Measurements from ENCODE around the gene AGK.

The AGK gene

DNA sequence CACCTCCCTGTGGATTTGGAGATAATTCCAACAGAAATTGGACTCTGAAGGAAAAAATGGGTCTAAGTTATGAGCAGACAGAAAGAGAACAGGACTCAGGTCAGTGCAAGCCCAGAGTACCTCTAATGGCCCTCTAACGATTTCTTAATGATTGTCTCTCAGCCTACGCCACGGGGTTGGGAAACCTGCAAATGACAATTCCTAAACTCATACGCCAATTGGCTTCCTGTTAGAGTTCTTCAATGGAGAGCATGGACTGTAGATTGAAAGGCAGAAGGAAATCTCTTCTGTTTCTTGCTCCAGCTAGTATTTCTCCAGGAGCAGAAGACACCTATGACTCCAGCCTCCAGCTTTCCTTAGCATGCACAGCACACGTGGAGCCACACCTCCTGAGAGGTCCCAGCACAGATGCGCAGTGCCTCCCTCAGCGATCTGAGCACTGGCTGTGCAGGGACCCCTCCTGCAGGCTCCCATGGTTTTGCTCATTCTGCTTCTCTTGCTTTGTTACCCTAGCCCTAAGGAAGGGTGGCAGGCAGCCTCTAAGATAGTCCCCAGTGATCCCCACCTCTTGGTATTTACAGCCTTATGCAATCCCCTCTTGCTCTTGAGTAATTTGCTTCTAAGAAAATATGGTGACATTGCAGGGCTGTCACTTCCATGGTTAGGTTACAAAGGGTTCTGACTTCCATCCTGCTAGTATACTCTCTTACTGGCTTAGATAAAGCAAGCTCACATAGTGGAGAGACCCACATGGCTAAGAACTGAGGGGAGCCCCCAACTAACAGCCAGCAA, 120.7 kb downstream of the AGK start:
- H4K20me1 ChIP-seq = no peaks in the 10 kb centered on the region

DNA sequence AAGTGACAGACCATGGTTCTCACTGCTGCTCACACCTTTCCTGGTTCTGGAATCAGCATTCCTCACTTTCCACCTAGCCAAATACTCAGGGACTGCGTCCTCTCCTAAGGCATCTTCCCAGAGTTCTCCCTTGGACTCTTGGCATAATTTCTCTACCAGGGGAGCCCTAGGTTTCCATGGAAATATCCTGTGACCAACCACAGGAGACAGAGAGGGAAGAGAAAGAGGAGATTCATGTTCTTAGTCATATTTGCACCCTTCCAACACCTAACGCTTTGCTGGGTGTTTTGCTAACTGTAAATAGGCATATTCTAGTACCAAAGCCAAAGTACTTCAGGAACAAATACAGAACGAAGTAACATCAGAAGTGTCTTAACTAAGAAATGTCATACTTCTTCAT, 122.1 kb downstream of the AGK start:
- Histone ChIP-seq H3K27me3 (no peaks in the 10 kb centered on the region), H3K4me2 (no peak overlapping the region), H3K4me3 (no peak overlapping the region), H4K20me1 (no peaks in the 10 kb centered on the region), H3K9me3 (peaks cover 11% of the 10 kb centered on the region; the same call in 1 of the 2 replicates), H3K27ac (no peak overlapping the region), H3K36me3 (peaks cover 20% of the 10 kb centered on the region), H3K4me1 (peaks cover 9% of the 10 kb centered on the region; the same call in 1 of the 2 replicates), H3K9ac (no peak overlapping the region)
- no peak for TF ChIP-seq Cebpa-rat (IDR thresholded peaks at IDR 0.05)

More for the DNA sequence above, 120.7 kb downstream of the AGK start:
- no peak overlapping the region for H3K4me2 ChIP-seq
- TF ChIP-seq Cebpa-rat (IDR thresholded peaks at IDR 0.05) = no peak
- H3K27ac ChIP-seq = no peak overlapping the region
- H3K4me3 ChIP-seq = no peak overlapping the region
- peaks cover 9% of the 10 kb centered on the region; the same call in 1 of the 2 replicates for H3K4me1 ChIP-seq
- peaks cover 21% of the 10 kb centered on the region for H3K36me3 ChIP-seq
- peaks cover 11% of the 10 kb centered on the region; the same call in 1 of the 2 replicates for H3K9me3 ChIP-seq
- H3K27me3 ChIP-seq = no peaks in the 10 kb centered on the region
- H3K9ac ChIP-seq = no peak overlapping the region

DNA sequence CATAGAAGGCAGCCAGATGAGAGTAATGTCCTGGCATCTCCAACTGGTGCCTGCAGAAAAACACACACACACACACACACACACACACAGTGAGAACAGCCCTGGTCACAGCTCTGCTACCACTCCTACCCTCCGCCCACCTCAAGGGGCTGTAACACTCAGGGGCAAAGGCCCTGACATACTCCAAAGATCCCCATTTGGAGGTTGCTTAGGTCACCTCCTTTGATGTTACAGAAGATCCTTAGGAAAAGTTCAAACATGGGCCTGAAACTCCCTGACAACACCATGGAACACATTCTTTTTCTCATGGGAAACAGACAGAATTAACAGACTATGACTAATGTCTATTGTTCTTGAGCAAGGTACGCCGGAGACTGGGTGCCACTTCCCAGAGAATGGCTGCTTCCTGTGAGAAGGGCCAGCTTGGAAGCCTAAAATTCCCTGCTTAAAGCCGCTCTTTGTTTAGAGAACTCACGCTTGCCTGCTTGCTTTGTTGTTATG, 123.0 kb downstream of the AGK start:
- H3K27me3 ChIP-seq = no peaks in the 10 kb centered on the region
- no peak for TF ChIP-seq Cebpa-rat (IDR thresholded peaks at IDR 0.05)
- H3K9ac ChIP-seq = no peak overlapping the region
- peaks cover 16% of the 10 kb centered on the region for H3K36me3 ChIP-seq
- no peaks in the 10 kb centered on the region for H4K20me1 ChIP-seq
- H3K27ac ChIP-seq = no peak overlapping the region
- no peak overlapping the region for H3K4me2 ChIP-seq
- peaks cover 11% of the 10 kb centered on the region; the same call in 1 of the 2 replicates for H3K9me3 ChIP-seq
- H3K4me1 ChIP-seq = peaks cover 9% of the 10 kb centered on the region; the same call in 1 of the 2 replicates
- no peak overlapping the region for H3K4me3 ChIP-seq

DNA sequence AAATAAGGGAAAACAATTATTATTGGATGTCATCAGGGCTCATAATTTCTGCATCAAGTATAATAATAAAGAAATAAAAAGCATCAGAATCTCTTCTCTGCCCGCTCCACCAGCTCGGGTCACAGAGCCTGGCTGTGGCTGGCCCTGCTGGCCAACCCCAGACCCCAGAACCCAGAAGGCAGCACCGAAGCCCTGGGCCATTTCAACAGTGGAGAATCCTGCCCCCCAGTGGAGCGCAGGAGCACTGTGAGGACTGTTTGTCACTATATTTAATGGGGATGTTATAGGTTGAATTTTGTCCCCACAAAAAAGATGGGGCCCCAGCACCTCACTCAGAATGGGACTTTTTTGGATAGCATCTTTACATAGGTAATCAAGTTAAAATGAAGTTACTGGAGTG, 123.5 kb downstream of the AGK start:
- Histone ChIP-seq H3K9me3 (peaks cover 11% of the 10 kb centered on the region; the same call in 1 of the 2 replicates), H4K20me1 (no peaks in the 10 kb centered on the region), H3K27me3 (no peaks in the 10 kb centered on the region), H3K36me3 (peaks cover 16% of the 10 kb centered on the region), H3K4me2 (no peak overlapping the region), H3K4me1 (peaks cover 9% of the 10 kb centered on the region; the same call in 1 of the 2 replicates), H3K4me3 (no peak overlapping the region), H3K9ac (no peak overlapping the region), H3K27ac (no peak overlapping the region)
- TF ChIP-seq Cebpa-rat (IDR thresholded peaks at IDR 0.05) = no peak

DNA sequence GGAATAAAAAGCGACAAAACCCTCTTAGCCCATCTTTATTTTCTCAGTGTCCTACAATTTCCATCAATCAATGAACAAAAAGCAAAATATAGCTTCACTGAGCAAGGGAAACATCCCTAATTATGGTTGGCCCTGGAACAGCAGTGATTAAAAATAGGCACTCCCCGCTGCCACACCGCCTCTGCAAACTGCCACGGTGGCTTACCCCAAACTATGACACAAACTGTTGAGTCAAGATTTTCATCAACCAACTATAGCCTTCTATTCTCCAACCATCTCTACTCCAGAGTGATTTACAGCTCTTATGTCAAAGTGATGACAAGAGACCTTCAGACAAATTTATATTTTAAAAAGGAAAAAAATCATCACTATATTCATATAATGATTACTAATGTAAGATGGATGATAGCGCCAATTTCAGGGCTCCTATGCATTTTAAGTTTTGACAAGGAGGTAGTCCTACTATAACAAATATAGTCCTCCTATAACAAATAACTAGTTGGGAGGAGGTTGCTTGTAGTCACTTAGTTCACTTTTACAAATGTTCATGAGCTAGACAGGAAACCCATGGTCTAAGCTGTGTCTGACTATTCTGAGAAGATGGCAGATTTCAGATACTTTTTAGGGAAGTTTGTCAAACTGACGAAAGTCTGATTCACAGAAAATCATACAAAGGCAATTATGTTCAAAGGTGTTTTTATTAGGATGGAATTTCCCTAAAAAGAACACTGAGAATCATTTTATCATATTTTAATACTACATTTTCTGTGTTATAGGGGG, 124.4 kb downstream of the AGK start:
- TF ChIP-seq Cebpa-rat (IDR thresholded peaks at IDR 0.05) = no peak
- Histone ChIP-seq H3K36me3 (peaks cover 22% of the 10 kb centered on the region), H3K9ac (no peak overlapping the region), H4K20me1 (no peaks in the 10 kb centered on the region; the same call in 1 of the 2 replicates), H3K27ac (no peak overlapping the region), H3K4me3 (no peak overlapping the region), H3K9me3 (peaks cover 11% of the 10 kb centered on the region; the same call in 1 of the 2 replicates), H3K4me2 (peak overlapping the region; percentile 5), H3K27me3 (no peaks in the 10 kb centered on the region), H3K4me1 (peaks cover 9% of the 10 kb centered on the region; the same call in 1 of the 2 replicates)

DNA sequence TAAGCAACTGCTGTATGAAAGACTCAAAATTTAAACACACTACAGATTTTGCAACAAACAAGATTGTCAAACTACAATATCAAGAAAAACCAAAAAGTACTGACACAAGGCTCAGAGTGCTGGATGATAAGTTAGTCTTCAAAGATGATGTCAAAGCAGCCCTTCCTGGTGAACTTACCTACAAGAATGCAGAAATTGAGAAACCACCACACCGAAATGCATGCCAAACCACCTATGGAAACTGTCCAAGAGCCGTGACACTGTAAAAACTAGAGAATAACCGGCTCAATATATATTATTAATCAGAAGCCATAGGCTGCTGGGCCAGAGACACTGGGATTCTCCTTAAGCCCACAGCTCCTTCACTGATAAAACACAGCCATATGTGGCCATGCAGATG, 125.4 kb downstream of the AGK start:
- no peak overlapping the region for H3K4me2 ChIP-seq
- no peak overlapping the region for H3K27ac ChIP-seq
- no peak overlapping the region for H3K9ac ChIP-seq
- H3K4me1 ChIP-seq = peaks cover 9% of the 10 kb centered on the region; the same call in 1 of the 2 replicates
- H4K20me1 ChIP-seq = no peaks in the 10 kb centered on the region; the same call in 1 of the 2 replicates
- H3K27me3 ChIP-seq = no peaks in the 10 kb centered on the region
- TF ChIP-seq Cebpa-rat (IDR thresholded peaks at IDR 0.05) = no peak
- peaks cover 23% of the 10 kb centered on the region for H3K36me3 ChIP-seq
- H3K9me3 ChIP-seq = peaks cover 11% of the 10 kb centered on the region; the same call in 1 of the 2 replicates
- no peak overlapping the region for H3K4me3 ChIP-seq

DNA sequence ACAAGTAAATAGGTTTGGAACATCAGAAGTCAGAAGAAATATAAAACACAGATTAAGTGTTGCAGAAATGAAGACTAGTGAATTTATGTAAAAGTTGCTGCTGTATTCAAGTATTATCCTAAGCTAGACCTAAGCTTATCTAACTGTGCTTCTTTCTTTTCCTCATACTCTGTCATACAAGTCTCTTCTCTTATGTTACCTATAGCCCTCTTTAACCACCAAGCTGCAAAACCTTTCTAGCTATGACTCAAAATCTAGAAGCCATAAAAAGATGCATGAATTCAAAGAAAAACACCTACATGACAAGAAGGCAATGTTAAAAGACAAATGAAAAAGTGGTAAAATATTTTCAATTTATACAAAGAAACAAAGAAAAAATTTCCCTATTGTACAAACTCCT, 127.8 kb downstream of the AGK start:
- Histone ChIP-seq H4K20me1 (no peaks in the 10 kb centered on the region; the same call in 1 of the 2 replicates), H3K4me2 (no peak overlapping the region), H3K36me3 (peaks cover 29% of the 10 kb centered on the region), H3K4me1 (peaks cover 9% of the 10 kb centered on the region; the same call in 1 of the 2 replicates), H3K9ac (no peak overlapping the region), H3K9me3 (no peaks in the 10 kb centered on the region), H3K27ac (no peak overlapping the region), H3K4me3 (no peak overlapping the region), H3K27me3 (no peaks in the 10 kb centered on the region)
- TF ChIP-seq Cebpa-rat (IDR thresholded peaks at IDR 0.05) = no peak

DNA sequence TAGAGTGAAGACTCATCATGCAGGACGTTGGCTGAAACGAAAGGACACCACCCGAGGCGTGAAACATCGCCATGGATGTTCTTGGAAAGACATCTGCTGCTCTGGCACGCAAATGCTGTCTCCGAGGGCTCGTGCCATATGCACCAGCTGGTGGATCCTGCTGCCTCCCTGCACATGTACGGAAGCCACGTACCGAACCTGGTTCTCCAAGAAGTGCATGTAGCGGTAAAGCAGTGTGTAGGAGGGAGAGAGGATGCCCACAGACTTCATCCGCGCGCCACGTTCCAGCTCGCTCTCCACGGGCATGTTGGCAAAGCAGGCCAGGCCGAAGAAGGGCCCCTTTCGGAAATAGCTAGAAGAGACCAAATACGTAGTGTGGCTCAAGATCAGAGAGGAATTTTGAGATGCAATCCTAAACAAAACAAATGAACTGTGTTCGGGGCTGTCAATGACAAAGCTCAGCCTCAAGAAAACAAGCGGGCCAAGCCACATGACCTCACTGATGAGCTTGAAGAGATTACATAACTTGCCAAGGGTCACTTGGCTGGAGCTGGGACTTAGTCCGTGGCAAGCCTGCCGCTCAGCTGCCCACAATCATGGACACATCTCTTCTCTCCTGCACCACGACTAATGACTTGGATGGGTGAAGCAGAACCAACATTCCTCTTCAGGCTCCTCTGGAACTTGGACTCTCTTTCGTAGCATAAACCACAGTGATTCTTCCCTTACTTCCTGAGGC, 134.2 kb downstream of the AGK start:
- no peak overlapping the region for H3K27ac ChIP-seq
- no peaks in the 10 kb centered on the region for H3K9me3 ChIP-seq
- H3K27me3 ChIP-seq = no peaks in the 10 kb centered on the region
- no peak overlapping the region for H3K4me2 ChIP-seq
- no peak overlapping the region for H3K9ac ChIP-seq
- H3K4me3 ChIP-seq = no peak overlapping the region
- no peak for TF ChIP-seq Cebpa-rat (IDR thresholded peaks at IDR 0.05)
- peaks cover 42% of the 10 kb centered on the region for H3K36me3 ChIP-seq
- no peaks in the 10 kb centered on the region; the same call in 1 of the 2 replicates for H4K20me1 ChIP-seq
- H3K4me1 ChIP-seq = peaks cover 9% of the 10 kb centered on the region

DNA sequence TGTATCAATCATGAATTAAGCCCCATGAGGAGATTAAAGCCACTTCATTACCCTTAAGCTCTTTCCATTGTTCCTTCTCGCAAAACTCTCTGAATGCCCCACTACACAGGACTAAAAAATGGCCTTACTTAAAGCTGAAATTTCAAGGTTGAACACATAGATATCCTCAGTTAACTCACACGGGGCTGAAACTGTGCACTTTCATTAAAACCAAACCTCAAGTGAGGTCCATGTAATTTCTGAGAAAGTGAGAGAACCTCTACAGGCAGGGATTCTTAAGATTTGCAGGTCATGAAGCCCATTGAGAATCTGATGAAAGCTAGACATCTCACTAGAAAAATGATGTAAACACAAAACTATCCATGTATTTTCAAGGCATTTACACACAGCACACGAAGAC, 134.9 kb downstream of the AGK start:
- TF ChIP-seq Cebpa-rat (IDR thresholded peaks at IDR 0.05) = no peak
- no peaks in the 10 kb centered on the region for H3K27me3 ChIP-seq
- H3K36me3 ChIP-seq = peaks cover 36% of the 10 kb centered on the region
- H3K9ac ChIP-seq = no peak overlapping the region
- no peak overlapping the region for H3K4me3 ChIP-seq
- H3K4me1 ChIP-seq = peaks cover 9% of the 10 kb centered on the region
- H3K4me2 ChIP-seq = no peak overlapping the region
- H3K27ac ChIP-seq = no peak overlapping the region
- H4K20me1 ChIP-seq = peaks cover 3% of the 10 kb centered on the region
- no peaks in the 10 kb centered on the region for H3K9me3 ChIP-seq

Data from BLaER1 (cell line).